NCI-H446 treated with DMSO at 0.1 percent for 48 hours (cell line): ENCODE data around the gene DPM3.
"Not testable (repeated sequence)": the region's sequence is repeated elsewhere in the genome, so short reads cannot be mapped to it uniquely, and the experiment has no call there.

ENCODE experiments used
- DNase-seq: peaks from one replicate; lab custom pipeline; 2025; lab: John Stamatoyannopoulos, UW

The DPM3 gene

DNA sequence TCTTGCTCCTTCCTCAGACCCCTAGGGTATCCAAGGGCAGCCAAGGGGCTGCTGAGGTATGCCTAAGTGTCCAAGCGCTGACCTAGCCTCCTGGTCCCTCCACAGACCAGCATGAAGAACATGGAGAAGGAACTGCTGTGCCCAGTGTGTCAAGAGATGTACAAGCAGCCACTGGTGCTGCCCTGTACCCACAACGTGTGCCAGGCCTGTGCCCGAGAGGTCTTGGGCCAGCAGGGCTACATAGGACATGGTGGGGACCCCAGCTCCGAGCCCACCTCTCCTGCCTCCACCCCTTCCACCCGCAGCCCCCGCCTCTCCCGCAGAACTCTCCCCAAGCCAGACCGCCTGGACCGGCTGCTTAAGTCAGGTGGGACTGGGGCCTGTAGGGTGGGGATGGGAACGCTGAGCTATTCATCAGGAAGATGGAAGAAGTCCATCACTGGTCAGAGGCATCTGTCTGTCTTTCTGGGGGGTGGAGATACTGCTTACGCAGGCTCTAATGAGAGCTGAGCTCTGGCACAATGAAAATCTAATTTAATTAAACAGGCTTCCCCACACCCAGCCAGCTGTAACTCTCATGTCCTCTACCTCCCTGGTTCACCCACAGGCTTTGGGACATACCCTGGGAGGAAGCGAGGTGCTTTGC, 35.1 kb upstream of the DPM3 start:
- no peak for DNase-seq

DNA sequence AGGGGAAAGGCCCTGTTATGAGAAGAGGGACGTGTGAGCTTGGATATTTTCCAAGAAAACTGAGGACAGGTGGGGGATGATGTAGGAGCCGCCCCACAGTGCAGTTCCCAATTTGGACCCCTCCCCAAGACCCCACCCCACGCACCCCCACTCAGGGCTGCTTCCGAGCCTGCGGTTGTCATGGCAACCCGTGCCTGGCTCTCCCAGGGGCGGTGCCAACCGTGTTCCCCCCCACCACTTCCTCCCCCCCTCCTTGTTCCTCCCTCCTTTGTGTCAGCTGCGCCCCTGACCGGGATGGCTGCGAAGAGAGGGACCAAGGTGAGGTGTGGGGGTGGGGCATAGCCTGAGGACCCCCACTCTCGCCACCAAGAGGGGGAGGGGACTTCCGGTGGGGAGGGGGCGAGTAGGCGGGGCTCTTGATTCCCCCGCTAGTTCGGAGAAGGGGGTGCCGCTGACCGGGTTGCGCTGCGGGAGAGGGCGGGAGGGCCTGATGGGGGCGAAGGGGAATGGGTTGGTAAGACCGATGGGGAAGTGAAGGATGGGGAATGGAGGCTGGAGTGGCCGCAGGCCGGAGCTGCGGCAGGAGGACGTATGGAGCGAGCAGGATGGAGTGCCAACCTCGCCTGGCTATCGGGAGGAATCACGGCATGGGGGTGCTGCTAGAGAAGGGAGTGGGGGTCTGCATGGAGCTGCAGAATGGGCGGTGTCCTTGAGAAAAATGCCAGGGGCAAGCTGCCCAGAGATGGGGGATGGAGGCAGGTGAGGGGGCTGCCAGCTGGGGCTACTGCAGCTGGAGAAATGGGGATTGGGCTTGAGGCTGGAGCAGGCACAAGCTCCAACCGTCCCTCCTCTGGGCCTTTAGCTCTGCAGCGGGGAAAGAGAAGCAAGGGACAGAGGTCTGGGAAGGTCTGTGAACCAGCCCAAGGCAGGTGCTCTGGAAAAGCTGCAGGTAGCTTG, 34.3 kb upstream of the DPM3 start:
- DNase-seq: peak; percentile 12

DNA sequence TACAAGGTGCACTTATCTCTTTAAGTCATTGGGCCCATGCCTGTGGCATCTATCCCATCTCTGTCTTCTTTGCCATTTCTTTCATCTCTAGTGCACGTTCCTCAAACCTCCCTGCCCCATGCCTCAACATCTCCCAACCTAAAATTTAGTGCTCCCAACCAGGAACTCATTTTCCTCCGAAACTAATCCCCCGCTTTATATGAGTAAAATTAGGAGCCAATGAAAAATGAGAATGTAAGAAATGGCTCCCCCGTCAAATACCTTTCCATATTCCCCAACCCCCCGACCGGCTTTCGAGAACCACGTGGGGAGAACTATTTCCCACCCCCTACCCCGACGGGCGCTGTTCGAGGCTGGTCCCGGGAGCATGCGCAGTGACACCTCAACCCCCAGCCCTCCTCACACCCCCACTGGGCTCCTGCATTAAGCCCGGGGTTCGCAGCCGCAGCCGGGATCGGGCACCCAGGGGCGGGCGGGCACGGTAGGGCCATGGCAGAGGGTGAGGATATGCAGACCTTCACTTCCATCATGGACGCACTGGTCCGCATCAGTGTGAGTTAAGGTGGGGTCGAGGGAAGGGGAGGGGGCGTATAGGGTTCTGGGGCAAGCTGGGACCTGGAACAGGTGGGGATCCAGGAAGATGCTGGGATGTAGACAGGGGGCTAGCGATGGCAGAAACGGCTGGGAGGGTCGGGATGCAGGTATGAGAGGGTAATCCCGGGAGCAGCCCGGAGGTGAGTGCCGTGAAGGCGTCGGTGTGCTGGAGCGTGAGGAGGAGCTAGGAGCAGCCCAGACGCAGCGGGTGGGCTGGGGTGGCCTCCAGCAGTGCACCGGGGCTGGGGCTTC, 33.4 kb upstream of the DPM3 start, which contains the start of gene TRIM46:
TRIM46 (plus strand) TSS at position 372 of the 846 bp plus-strand sequence; CDS start at position 490, 118 bp downstream.
- DNase-seq: peak; percentile 59

GRCh38 chr1:155172732-155173477, 32.6 kb upstream of the DPM3 start, which contains the start of gene KRTCAP2:
KRTCAP2 (minus strand) TSS chr1:155173304; CDS start chr1:155173224, 80 bp downstream.
- DNase-seq: peak; percentile 93

GRCh38 chr1:155171836-155172731, 31.8 kb upstream of the DPM3 start:
- DNase-seq: no peak

- DNase-seq: no peak
Observed at GRCh38 chr1:155170806-155171205, 30.5 kb upstream of the DPM3 start.

DNA sequence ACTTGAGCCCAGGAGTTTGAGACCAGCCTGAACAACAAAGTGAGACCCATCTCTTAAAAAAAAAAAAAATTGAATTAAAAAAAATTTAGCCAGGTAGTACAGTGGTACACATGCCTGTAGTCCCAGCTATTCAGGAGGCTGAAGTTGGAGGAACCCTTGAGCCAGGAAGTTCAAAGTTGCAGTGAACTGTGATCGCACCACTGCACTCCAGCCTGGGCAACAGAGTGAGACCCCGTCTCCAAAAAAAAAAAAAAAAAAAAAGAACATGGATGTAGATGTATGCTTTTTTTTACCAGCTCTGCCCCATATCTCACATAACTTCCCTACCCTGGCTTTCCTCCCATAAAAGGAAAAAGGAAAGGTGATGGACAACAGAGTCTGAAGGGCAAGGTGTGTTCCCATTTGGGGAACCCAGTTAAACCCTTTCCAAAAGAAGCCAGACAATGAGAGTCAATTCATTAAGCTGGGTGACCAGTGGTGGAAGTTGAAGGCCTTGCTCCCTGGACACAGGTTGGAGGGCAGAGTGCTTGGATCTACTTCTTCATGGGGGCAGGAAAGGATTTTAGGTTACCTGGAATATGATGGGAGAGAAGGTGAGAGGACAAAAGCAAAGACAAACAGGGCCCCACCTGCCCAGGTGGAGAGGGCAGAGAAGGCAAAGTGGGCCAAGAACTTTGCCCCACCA, 29.9 kb upstream of the DPM3 start:
- no peak for DNase-seq

DNA sequence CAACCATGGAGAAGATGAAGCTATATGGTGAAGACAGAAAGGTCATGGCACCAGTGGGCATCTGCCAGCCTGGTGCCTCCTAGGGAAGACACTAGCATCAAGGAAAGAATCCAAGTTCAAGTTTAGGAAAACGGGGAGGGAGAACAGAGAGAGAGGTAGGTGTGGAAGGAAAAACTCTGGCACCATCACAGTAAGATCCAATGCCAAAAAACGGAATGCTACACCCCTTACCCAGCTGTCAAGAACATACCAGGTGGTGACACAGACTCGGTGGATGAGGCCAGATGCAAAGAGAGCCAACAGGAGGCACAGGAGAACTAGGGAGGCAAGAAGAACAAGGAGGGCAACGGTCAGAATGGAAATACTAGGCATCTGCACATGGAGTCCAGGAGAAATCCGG, 29.2 kb upstream of the DPM3 start:
- DNase-seq: no peak

- no peak for DNase-seq
Observed at GRCh38 chr1:155168456-155169210, 28.3 kb upstream of the DPM3 start.

GRCh38 chr1:155168105-155168445, 27.7 kb upstream of the DPM3 start:
- not testable (repeated sequence) for DNase-seq

DNA sequence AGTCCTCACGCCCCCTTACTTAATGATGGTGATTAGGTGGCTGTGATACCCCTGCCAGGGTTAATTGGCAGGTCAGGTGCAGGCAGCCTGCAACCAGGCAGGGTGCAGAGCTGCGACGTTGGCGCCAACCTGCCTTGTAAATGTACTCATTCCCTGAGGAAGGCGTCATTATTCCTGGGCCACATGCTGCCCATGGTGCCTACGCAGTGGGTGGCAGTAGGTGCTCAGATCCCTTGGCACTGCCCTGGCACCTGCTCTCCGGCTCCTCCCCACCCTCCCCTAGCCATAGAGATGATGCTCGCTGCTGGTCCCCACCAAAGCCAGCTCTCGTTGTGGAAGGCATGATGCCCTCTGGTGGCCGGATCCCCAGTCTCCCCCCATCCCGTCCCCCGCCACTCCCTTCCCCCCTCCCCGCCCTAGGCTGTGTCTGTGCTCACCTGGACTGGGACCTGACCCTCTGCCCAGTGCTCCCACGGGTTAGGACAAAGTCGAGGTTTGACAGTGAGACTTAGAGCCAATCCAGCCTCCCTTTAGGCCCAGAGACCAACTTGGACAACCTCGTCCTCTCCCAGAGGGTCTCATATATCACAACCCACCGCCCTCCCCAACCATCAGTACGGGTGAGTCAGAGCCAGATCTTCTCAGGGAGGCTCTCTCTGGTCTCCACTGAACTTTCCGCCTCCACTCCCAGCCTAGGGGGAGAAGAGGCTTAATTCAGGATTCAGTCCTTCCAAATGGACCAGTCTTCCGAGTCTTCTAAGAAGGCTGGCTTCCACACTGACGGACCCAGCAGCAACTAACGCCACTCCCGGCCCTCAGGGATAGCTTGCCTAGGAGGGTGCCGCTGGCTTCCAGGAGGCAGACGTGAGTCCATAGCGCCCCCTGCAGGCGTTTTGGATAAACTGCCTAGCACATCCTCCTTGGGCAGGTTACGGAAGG, 27.1 kb upstream of the DPM3 start:
- peak; percentile 54 for DNase-seq

DNA sequence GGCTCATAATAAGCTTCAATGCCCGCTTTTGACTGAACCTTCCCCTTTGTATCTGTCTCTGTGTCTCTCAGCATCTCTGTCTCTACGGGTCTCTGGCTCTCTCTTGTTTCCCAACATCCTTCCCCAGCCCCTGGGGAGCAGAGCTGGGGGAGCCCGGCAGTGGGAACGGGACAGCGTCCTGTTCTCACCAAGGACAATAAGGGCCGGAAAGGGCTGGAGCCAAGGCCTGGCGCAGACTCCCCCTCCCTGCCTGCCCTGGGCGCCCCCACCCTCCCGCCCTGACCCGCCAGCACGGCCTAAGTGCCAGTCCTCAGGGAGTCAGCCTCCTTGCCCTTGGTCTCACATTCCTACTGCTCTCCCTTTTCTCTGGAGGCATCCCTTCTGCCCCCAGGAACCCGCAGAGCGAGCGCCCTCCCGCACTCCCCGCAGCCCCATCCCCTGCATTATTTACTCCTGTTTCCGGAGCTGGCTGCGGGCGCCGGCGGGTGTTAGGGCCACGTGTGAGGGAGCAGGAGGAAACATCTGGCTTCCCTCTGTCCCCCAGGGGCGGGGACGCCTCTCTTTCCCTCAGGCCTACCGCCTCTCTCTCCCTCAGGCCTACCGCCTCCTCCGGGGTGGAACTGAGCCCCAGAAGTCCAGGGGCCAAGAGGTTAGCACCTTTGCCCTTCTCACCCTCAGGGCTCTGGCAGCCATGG, 26.3 kb upstream of the DPM3 start:
- DNase-seq: no peak

DNA sequence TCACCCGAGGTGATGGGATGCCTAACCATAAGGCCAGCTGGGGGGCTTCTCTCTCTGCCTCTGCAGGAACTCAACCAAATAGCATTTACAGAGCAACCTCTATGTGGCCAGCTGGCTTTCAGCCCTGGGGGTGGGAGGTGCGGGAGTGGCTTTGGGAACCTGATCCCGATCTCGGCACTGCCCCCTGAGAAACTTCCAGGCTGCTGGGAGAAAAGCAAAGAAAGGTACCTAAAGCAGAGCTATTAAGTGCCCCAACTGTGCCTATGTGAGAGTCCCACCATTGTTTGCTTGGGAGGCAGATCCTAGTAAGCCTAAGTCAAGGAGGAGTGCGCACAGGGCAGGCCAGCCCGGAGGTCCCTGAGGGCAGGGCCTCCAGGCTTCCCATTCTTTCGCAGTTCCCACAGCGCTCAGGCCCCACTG, 25.7 kb upstream of the DPM3 start:
- DNase-seq: no peak

GRCh38 chr1:155164625-155165024, 24.3 kb upstream of the DPM3 start:
- not testable (repeated sequence) for DNase-seq

- not testable (repeated sequence) for DNase-seq
Observed at GRCh38 chr1:155163785-155164184, 23.5 kb upstream of the DPM3 start.

- not testable (repeated sequence) for DNase-seq
Observed at GRCh38 chr1:155162631-155163030, 22.3 kb upstream of the DPM3 start.

GRCh38 chr1:155160128-155160527, 19.8 kb upstream of the DPM3 start:
- no peak for DNase-seq
